Activated CD8-positive, alpha-beta T cell treated with anti-CD3 and anti-CD28 coated beads, Interleukin-2, amount 10 ng/mL, durations not matched to agents 7 days and 5 days (primary cell): Measurements from ENCODE around the gene ANKRD33B. TPM values are rescaled to one million over a fixed set of nuclear protein-coding genes. Genes with fewer than 3 reads are reported as not detected.
"Not testable (repeated sequence)": the region's sequence is repeated elsewhere in the genome, so short reads cannot be mapped to it uniquely, and the experiment has no call there.

ENCODE experiments used
- ATAC-seq: fragments of 150-1000 bp; cut with Tn5 transposase; one replicate; pipeline ENCODE4 v1.10.0; 2021; ENCODE audit warnings: moderate library complexity
- CTCF ChIA-PET: fragments of 350-600 bp; sonication (Branson Sonifier 250); formaldehyde crosslinking; loops from one replicate; lab custom pipeline; 2021; ENCODE audit warnings: antibody characterized with exemption; lab: Charles Lee
- POLR2A ChIA-PET: fragments of 350-600 bp; sonication (Branson Sonifier 250); formaldehyde crosslinking; loops from one replicate; lab custom pipeline; 2021; ENCODE audit warnings: antibody characterized with exemption; lab: Charles Lee
- DNase-seq: peaks from one replicate; pipeline ENCODE4 v3.0.0-alpha.2; 2020
- H3K27ac Mint-ChIP-seq: one replicate; pipeline ENCODE4 v1.8.0; 2021; ENCODE audit warnings: mild to moderate bottlenecking, mixed read lengths
- H3K27me3 Mint-ChIP-seq: one replicate; pipeline ENCODE4 v1.8.0; 2021; ENCODE audit warnings: low read depth, mixed read lengths
- H3K36me3 Mint-ChIP-seq: one replicate; pipeline ENCODE4 v1.8.0; 2021; ENCODE audit warnings: low read depth, mixed read lengths
- H3K4me1 Mint-ChIP-seq: one replicate; pipeline ENCODE4 v1.8.0; 2021; ENCODE audit warnings: low read depth, mixed read lengths
- H3K4me3 Mint-ChIP-seq: one replicate; pipeline ENCODE4 v1.8.0; 2021; ENCODE audit warnings: mild to moderate bottlenecking, mixed read lengths
- H3K9me3 Mint-ChIP-seq: one replicate; pipeline ENCODE4 v1.8.0; 2022; ENCODE audit warnings: mixed read lengths; ENCODE audit not compliant: insufficient read depth
- total RNA-seq, 2 experiments: library from RNA; stranded (reverse); gene quantifications; one replicate each; pipeline ENCODE4 v1.2.3, GENCODE V29; 2021

ANKRD33B gene
- total RNA-seq, 2 experiments from 2014 or later: 4.6 to 5.5 TPM

- DNase-seq: no peak
- peaks cover 18% of the 10 kb centered on the region for H3K4me1 Mint-ChIP-seq
- ChIA-PET POLR2A (no interaction called here), CTCF (no interaction called here)
- no peak for ATAC-seq
- H3K27me3 Mint-ChIP-seq: peaks cover 21% of the 10 kb centered on the region
- no peak overlapping the region for H3K4me3 Mint-ChIP-seq
- no peaks in the 10 kb centered on the region for H3K36me3 Mint-ChIP-seq
- no peak overlapping the region for H3K27ac Mint-ChIP-seq
- no peaks in the 10 kb centered on the region for H3K9me3 Mint-ChIP-seq
These were observed 24.8 kb upstream of the ANKRD33B start for GRCh38 chr5:10538789-10539686.

- ChIA-PET POLR2A (no interaction called here), CTCF (no interaction called here)
- H3K9me3 Mint-ChIP-seq: no peaks in the 10 kb centered on the region
- peaks cover 18% of the 10 kb centered on the region for H3K4me1 Mint-ChIP-seq
- no peak for ATAC-seq
- no peak for DNase-seq
- peaks cover 27% of the 10 kb centered on the region for H3K27me3 Mint-ChIP-seq
- H3K36me3 Mint-ChIP-seq: no peaks in the 10 kb centered on the region
- H3K27ac Mint-ChIP-seq: no peak overlapping the region
- H3K4me3 Mint-ChIP-seq: no peak overlapping the region
These were observed 24.2 kb upstream of the ANKRD33B start for GRCh38 chr5:10539687-10539998.

GRCh38 chr5:10540036-10540544 lies 23.8 kb upstream of the ANKRD33B start:
- DNase-seq: no peak
- Mint-ChIP-seq H3K4me3 (no peak overlapping the region), H3K27ac (no peak overlapping the region), H3K9me3 (no peaks in the 10 kb centered on the region), H3K27me3 (peaks cover 27% of the 10 kb centered on the region), H3K4me1 (peaks cover 18% of the 10 kb centered on the region), H3K36me3 (no peaks in the 10 kb centered on the region)
- no peak for ATAC-seq
- ChIA-PET CTCF (no interaction called here), POLR2A (no interaction called here)

GRCh38 chr5:10540951-10541646 lies 22.8 kb upstream of the ANKRD33B start:
- Mint-ChIP-seq H3K27ac (no peak overlapping the region), H3K27me3 (peaks cover 29% of the 10 kb centered on the region), H3K36me3 (no peaks in the 10 kb centered on the region), H3K9me3 (no peaks in the 10 kb centered on the region), H3K4me3 (no peak overlapping the region), H3K4me1 (peaks cover 18% of the 10 kb centered on the region)
- DNase-seq (no peak), ATAC-seq (no peak)
- ChIA-PET POLR2A (no interaction called here), CTCF (interaction anchor here (0.6 kb wide), 1 partner anchor 41 kb away, joined by 3 read pairs; no protein-coding TSS in a partner anchor)

- Mint-ChIP-seq H3K36me3 (no peaks in the 10 kb centered on the region), H3K27ac (no peak overlapping the region), H3K9me3 (no peaks in the 10 kb centered on the region), H3K4me3 (no peak overlapping the region), H3K4me1 (peaks cover 11% of the 10 kb centered on the region), H3K27me3 (peaks cover 31% of the 10 kb centered on the region)
- no peak for ATAC-seq
- CTCF ChIA-PET: interaction anchor here (0.9 kb wide), 1 partner anchor 85 kb away, joined by 3 read pairs; no protein-coding TSS in a partner anchor
- POLR2A ChIA-PET: no interaction called here
- no peak for DNase-seq
These were observed 21.8 kb upstream of the ANKRD33B start for GRCh38 chr5:10542055-10542550.

GRCh38 chr5:10543585-10544040 lies 20.3 kb upstream of the ANKRD33B start:
- Mint-ChIP-seq H3K4me3 (no peak overlapping the region), H3K36me3 (no peaks in the 10 kb centered on the region), H3K4me1 (no peaks in the 10 kb centered on the region), H3K9me3 (no peaks in the 10 kb centered on the region), H3K27ac (no peak overlapping the region), H3K27me3 (peaks cover 31% of the 10 kb centered on the region)
- CTCF ChIA-PET: interaction anchor here (1.8 kb wide), 1 partner anchor 84 kb away, joined by 10 read pairs; no protein-coding TSS in a partner anchor
- POLR2A ChIA-PET: no interaction called here
- DNase-seq (no peak), ATAC-seq (no peak)

- Mint-ChIP-seq H3K9me3 (no peaks in the 10 kb centered on the region), H3K36me3 (no peaks in the 10 kb centered on the region), H3K27ac (no peak overlapping the region), H3K27me3 (peaks cover 25% of the 10 kb centered on the region), H3K4me3 (no peak overlapping the region), H3K4me1 (no peaks in the 10 kb centered on the region)
- DNase-seq: no peak
- CTCF ChIA-PET: no interaction called here
- POLR2A ChIA-PET: no interaction called here
- no peak for ATAC-seq
These were observed 18.8 kb upstream of the ANKRD33B start for GRCh38 chr5:10545084-10545483.

GRCh38 chr5:10546186-10546585 lies 17.7 kb upstream of the ANKRD33B start:
- H3K27me3 Mint-ChIP-seq: peaks cover 25% of the 10 kb centered on the region
- H3K4me3 Mint-ChIP-seq: no peak overlapping the region
- H3K4me1 Mint-ChIP-seq: no peaks in the 10 kb centered on the region
- CTCF ChIA-PET: no interaction called here
- no peak for ATAC-seq
- H3K27ac Mint-ChIP-seq: no peak overlapping the region
- POLR2A ChIA-PET: no interaction called here
- H3K36me3 Mint-ChIP-seq: no peaks in the 10 kb centered on the region
- no peak for DNase-seq
- H3K9me3 Mint-ChIP-seq: no peaks in the 10 kb centered on the region

GRCh38 chr5:10548418-10549122 lies 15.3 kb upstream of the ANKRD33B start:
- no peak overlapping the region for H3K27ac Mint-ChIP-seq
- POLR2A ChIA-PET: no interaction called here
- CTCF ChIA-PET: no interaction called here

GRCh38 chr5:10549123-10549514 lies 14.8 kb upstream of the ANKRD33B start:
- ATAC-seq, POLR2A ChIA-PET, H3K9me3 Mint-ChIP-seq, H3K4me3 Mint-ChIP-seq, H3K27ac Mint-ChIP-seq, H3K36me3 Mint-ChIP-seq, CTCF ChIA-PET, DNase-seq: not testable (repeated sequence)
- Mint-ChIP-seq H3K4me1 (peaks cover 15% of the 10 kb centered on the region), H3K27me3 (peaks cover 15% of the 10 kb centered on the region)

More at GRCh38 chr5:10548418-10549122, 15.3 kb upstream of the ANKRD33B start:
- H3K4me1 Mint-ChIP-seq: peaks cover 14% of the 10 kb centered on the region
- peaks cover 15% of the 10 kb centered on the region for H3K27me3 Mint-ChIP-seq
- ATAC-seq (no peak), DNase-seq (no peak)
- no peak overlapping the region for H3K4me3 Mint-ChIP-seq
- H3K9me3 Mint-ChIP-seq: no peaks in the 10 kb centered on the region
- H3K36me3 Mint-ChIP-seq: no peaks in the 10 kb centered on the region

- H3K4me1 Mint-ChIP-seq: peaks cover 15% of the 10 kb centered on the region
- H3K27ac Mint-ChIP-seq: no peak overlapping the region
- no peaks in the 10 kb centered on the region for H3K9me3 Mint-ChIP-seq
- no peaks in the 10 kb centered on the region for H3K36me3 Mint-ChIP-seq
- POLR2A ChIA-PET: no interaction called here
- no peak for DNase-seq
- CTCF ChIA-PET: interaction anchor here (0.9 to 1.4 kb wide), 2 partner anchors 77 to 267 kb away, joined by 3 to 4 read pairs; no protein-coding TSS in a partner anchor
- ATAC-seq: no peak
- H3K27me3 Mint-ChIP-seq: peaks cover 18% of the 10 kb centered on the region
- H3K4me3 Mint-ChIP-seq: no peak overlapping the region
These were observed 13.5 kb upstream of the ANKRD33B start for GRCh38 chr5:10550222-10550995.
